ENCODE results near the gene ARID1B. TPM values are rescaled to one million over a fixed set of nuclear protein-coding genes. Genes with fewer than 3 reads are reported as not detected.
A peak's percentile ranks its signal among the peaks of the same experiment; 100 is the strongest.

ARID1B gene
- total and polyA plus RNA-seq, 4 donors: 7.0 to 49.0 (median 24.2) TPM

- DNase-seq (ENCODE audit: low spot score): no peak
- Histone ChIP-seq H3K27ac (ENCODE audit: low read depth in 1 of 2, low read length in 2 of 2) (peak overlapping the region in 1 of 2 donors; percentile 8), H3K4me1 (ENCODE audit: control insufficient read depth in 4 of 4, insufficient read depth in 4 of 4, low read length in 3 of 4) (peaks cover 2 to 26% (median 13%) of the 10 kb centered on the region in 4 donors), H3K36me3 (ENCODE audit: control insufficient read depth in 4 of 4, insufficient read depth in 3 of 4, low read depth in 1 of 4, low read length in 3 of 4) (peaks cover 0 to 5% (median 3%) of the 10 kb centered on the region in 4 donors), H3K27me3 (ENCODE audit: control insufficient read depth in 4 of 4, insufficient read depth in 4 of 4, low read length in 3 of 4) (no peaks in the 10 kb centered on the region), H3K4me3 (ENCODE audit: low read depth in 1 of 3, low read length in 3 of 3) (no peak overlapping the region), H3K9ac (ENCODE audit: low read depth in 1 of 2, low read length in 2 of 2) (no peak overlapping the region), H3K9me3 (ENCODE audit: control insufficient read depth in 4 of 4, low read length in 3 of 4) (no peaks in the 10 kb centered on the region)
- WGBS: 61% methylated on average over 3 of the region's 3 CpGs
- TF ChIP-seq CTCF (IDR thresholded peaks at IDR 0.05; ENCODE audit: low read depth, low read length, missing input control) (no peak), EGR1 (IDR thresholded peaks at IDR 0.05; ENCODE audit: low read depth in 2 of 2) (no peak), ATF3 (IDR thresholded peaks at IDR 0.05) (no peak), GABPA (IDR thresholded peaks at IDR 0.05 in 1 of 2, conservative IDR thresholded peaks at IDR 0.05 in 1 of 2) (no peak), SP1 (IDR thresholded peaks at IDR 0.05) (no peak), FOXA2 (IDR thresholded peaks at IDR 0.05) (no peak), JUND (IDR thresholded peaks at IDR 0.05) (no peak), MAX (IDR thresholded peaks at IDR 0.05) (no peak), YY1 (IDR thresholded peaks at IDR 0.05) (no peak), NR2F2 (IDR thresholded peaks at IDR 0.05) (no peak), ZBTB33 (IDR thresholded peaks at IDR 0.05) (no peak)
These were observed 55.5 kb downstream of the ARID1B start for GRCh38 chr6:156832669-156833068.

- no peak overlapping the region for H3K27ac ChIP-seq (ENCODE audit: low read depth in 1 of 2, low read length in 2 of 2)
- no peaks in the 10 kb centered on the region for H3K9me3 ChIP-seq (ENCODE audit: control insufficient read depth in 4 of 4, low read length in 3 of 4)
- no peaks in the 10 kb centered on the region for H3K27me3 ChIP-seq (ENCODE audit: control insufficient read depth in 4 of 4, insufficient read depth in 4 of 4, low read length in 3 of 4)
- DNase-seq (ENCODE audit: low spot score): no peak
- H3K4me1 ChIP-seq (ENCODE audit: control insufficient read depth in 4 of 4, insufficient read depth in 4 of 4, low read length in 3 of 4): peaks cover 2 to 26% (median 13%) of the 10 kb centered on the region in 4 donors
- H3K4me3 ChIP-seq (ENCODE audit: low read depth in 1 of 3, low read length in 3 of 3): no peak overlapping the region
- peaks cover 0 to 5% (median 3%) of the 10 kb centered on the region in 4 donors for H3K36me3 ChIP-seq (ENCODE audit: control insufficient read depth in 4 of 4, insufficient read depth in 3 of 4, low read depth in 1 of 4, low read length in 3 of 4)
- TF ChIP-seq NR2F2 (IDR thresholded peaks at IDR 0.05): no peak
- TF ChIP-seq JUND (IDR thresholded peaks at IDR 0.05): no peak
- TF ChIP-seq CTCF (IDR thresholded peaks at IDR 0.05; ENCODE audit: low read depth, low read length, missing input control): no peak
- no peak for TF ChIP-seq EGR1 (IDR thresholded peaks at IDR 0.05; ENCODE audit: low read depth in 2 of 2)
- peak; percentile 12 for TF ChIP-seq ZBTB33 (IDR thresholded peaks at IDR 0.05)
- TF ChIP-seq FOXA1 (IDR thresholded peaks at IDR 0.05): no peak
- TF ChIP-seq YY1 (IDR thresholded peaks at IDR 0.05): no peak
- no peak overlapping the region for H3K9ac ChIP-seq (ENCODE audit: low read depth in 1 of 2, low read length in 2 of 2)
- 27% methylated on average over 1 of the region's 1 CpG for WGBS
These were observed 56.6 kb downstream of the ARID1B start for GRCh38 chr6:156833755-156834154.

Data from liver (tissue), 9 donors.